HG02678 (cell line): ENCODE measurements around the gene FNIP2.

Experiments
- ATAC-seq: cut with Tn5 transposase; IDR thresholded peaks from one replicate; pipeline ENCODE4 v1.9.1; 2021; ENCODE audit warnings: mild to moderate bottlenecking, moderate library complexity; ENCODE audit not compliant: unreplicated experiment

The FNIP2 gene

DNA sequence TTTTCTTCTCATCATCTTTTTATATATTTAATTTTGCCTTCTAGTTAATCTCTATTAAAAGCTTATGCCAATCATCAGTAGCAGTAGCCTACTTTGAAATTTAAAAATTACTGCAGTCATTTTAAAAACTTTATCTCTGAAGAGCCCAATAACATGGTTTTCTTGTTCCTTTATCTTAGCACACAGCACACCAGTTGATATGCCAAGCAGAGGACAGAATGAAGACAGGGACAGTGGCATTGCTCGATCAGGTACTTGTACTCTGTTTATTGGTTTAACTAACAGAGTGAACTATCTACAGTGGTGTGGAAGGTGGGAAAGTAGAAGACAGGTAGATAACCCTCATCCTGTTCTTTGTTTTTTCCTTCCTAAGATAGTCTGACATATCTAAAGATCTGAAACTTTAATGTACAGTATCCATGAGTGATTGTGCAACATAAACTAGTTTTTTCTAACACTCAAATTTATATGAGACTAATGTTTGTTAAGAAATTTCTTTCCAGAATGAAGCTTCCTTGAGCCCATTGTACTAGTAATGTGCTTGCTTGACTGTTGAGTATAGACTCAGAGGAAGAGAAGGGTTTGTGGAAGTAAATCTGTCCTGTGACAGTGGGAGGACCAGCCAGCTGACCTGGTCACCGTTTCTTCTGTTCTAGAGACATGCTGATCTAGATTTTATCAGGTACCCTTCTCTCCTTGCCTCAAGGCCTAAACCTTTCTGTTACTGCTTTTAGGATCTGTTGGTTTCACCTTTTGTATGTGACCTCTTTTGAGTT is 66.6 kb downstream of the FNIP2 start:
- ATAC-seq = no peak

DNA sequence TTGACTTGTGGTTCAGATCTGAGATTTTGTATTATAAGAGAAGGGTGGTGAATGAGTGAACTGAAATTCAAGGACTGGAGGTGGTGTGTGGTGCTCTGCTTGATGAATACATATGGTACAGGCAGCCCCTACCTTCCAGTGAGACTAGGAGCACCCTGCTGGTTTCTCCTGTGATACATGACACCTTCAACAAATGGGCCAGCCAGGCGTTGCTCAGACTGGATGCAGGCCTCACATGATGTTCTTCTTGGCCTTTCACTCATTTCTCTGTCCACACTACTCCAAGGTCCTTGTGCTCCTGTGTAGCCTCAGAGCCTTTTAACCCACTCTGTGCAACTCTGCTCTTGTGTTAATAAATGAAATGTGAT is 67.2 kb downstream of the FNIP2 start:
- ATAC-seq = no peak

DNA sequence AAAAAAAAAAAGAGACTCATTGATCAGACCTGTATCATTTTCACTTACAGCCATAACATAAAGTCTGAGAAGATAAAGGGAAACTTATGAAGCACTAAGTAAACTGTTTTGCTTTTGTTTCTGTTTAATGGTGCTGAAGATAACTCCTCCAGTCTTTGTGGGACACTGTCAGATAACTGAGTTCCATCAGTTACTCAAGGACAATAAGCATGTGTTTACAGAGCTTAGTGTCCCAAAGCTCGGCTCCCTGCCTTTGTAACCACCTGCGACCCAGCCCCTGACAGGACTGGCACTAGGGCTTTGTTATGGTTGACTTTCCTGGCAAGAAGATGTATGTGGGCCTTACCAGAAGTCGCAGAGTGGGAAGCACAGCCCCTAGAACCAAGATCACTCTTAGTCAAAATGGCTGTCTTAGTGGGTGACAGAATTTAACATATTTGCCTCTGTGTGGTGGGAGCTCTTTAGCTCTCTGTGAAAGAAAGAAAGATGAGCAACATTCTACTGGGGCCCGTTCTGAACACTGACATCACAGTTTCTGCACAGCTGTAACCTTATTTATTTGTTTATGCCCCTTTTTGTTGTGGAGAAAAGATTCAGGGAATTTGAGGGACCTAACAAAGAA is 68.1 kb downstream of the FNIP2 start:
- no peak for ATAC-seq

DNA sequence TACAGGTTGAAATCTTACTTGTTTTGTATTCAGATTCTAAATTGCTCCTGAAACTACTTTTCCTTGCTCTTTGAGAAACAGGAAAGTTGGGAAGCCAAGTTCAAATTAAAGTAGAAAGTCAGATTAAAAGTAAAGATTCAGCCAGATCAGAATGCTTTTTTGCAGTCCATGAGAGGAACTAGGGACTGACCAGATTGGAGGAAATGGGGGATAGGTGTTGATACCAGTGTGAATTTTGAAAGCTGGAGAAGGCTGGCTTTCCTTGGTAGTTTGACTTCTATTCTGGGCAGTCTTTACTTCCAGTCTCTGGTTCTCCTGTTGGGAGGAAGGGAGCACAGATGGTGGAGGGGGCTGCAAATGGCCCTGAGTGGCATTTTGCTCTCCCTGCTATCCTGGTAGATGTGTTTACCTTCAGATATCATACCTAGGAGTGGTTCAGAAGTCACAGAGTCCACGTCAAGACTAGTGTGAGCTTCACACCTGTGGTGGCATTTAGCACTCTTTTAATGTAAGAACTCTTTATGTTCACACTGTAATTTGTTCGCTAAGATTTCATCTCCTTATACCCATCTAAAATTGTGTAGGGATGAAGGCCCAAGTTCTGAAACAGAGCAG is 68.8 kb downstream of the FNIP2 start:
- ATAC-seq = no peak

DNA sequence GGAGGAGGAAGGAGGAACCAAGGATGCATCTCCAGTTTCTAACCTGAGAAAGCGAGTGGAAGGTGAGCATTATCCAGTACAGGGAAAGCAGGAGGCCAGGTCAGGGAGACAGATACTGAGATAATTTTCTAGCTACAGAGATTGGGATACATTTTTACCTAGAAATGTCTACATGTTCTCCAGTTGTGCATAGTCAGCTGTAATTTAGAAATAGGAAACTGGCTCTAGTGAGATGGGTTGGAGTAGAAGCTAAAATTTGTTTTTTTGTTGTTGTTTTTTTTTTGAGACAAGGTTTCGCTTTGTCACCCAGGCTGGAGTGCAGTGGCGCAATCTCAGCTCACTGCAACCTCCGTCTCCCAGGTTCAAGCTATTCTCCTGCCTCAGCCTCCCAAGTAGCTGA is 71.3 kb downstream of the FNIP2 start:
- ATAC-seq = no peak

DNA sequence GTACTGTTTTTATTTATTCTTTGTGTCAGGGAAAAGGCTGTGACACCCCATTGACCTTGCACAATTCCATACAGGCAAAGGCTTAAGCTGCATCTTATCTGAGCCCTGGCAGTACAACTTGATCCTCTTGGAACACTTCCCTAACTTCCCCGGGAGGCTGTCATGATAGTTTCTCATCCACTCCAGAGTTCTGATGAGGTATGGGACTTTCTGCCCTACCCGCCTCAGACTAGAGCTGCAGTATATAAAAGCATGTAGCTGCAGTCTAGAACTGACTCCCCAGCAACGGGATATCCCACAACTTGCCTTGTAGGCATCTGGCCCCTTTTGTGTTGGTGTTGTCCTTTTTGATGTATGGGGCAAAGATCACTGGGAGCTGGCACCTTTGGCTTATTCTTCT is 72.7 kb downstream of the FNIP2 start:
- no peak for ATAC-seq

DNA sequence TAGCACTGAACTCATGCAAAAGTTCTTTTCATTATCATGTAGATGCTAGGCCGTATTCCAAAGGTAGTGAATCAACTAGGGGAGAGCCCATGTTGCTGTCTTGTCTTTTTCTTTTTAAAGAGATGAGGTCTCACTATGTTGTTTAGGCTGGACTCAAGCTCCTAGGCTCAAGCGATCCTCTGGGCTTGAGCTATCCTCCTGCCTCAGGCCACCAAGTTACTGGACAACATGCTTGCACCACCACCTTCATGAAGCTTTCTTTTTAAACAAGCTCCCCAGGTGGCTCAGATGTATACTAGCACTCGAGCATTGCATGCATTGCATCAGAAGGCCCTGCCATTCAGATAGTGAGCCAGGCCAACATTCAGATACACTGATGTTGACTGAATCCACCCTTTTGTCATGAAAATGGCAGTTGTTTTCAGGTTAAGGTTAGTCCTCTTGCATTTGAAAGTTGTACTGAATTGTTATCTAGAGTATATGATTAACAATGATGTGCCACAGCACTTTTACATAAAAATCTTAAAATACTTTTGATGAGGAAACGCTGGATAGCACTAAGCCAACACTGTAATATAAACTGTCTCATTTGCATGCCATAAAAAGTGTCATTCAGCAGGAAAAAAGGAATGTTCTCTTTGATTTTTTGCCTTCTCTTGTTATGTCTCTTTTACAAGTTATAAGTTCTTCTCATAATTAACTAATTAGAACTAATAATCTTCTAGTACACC is 76.7 kb downstream of the FNIP2 start:
- no peak for ATAC-seq

DNA sequence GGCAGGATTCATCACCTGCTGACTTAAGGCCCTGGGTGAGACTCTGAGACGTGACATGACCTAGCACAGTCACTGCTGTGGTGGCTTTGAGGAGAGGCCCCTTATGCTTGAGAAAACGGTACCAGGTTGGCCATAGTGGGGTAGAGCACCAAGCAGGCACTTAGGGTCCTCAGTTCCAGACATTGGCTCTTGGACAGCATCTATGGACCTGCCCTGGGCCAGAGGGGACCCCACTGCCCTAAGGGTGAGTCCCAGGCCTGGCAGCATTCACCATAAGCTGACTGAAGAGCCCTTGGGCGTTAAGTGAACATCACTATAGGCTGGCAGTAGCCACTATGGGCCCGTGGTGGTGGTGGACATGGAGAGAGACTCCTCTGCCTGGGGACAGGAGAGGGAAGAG is 78.7 kb downstream of the FNIP2 start:
- no peak for ATAC-seq

DNA sequence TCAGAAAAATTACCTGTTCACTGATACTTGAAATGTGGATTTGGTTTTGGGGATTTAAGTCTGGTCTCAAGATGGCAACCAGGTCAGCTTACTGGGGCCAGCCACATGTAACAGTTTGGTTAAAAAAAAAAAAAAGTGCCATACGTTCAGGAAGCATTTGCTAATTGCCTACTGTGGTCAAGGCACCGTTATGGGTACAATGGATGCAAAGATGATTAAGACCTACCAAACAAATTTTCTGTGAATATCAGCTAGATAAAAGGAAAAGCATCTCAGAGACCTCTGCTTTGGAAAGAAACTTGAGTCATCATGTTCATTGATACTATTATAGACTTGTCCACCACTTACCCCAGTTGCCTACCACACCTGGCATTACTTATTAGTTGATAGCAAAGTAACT is 80.9 kb downstream of the FNIP2 start:
- ATAC-seq = no peak

DNA sequence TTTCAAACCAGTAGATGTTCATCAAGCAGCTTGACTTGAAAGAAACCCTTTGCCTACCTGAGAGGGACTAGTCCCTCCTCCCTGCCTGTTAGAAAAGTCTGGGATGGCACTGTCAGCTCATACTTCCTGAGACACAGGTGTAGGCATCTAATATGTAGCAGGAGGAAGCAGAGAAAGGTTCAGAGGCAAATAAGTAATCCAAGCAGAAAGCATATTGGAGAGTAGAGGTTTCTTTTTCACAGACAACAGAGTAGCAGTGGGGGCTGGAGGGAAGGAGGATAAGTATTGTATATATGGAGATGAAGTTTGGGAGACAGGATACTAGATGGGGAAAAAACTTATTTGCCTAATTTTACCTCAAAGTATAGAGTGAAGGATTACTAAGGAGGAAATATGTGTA is 81.5 kb downstream of the FNIP2 start:
- ATAC-seq = no peak

DNA sequence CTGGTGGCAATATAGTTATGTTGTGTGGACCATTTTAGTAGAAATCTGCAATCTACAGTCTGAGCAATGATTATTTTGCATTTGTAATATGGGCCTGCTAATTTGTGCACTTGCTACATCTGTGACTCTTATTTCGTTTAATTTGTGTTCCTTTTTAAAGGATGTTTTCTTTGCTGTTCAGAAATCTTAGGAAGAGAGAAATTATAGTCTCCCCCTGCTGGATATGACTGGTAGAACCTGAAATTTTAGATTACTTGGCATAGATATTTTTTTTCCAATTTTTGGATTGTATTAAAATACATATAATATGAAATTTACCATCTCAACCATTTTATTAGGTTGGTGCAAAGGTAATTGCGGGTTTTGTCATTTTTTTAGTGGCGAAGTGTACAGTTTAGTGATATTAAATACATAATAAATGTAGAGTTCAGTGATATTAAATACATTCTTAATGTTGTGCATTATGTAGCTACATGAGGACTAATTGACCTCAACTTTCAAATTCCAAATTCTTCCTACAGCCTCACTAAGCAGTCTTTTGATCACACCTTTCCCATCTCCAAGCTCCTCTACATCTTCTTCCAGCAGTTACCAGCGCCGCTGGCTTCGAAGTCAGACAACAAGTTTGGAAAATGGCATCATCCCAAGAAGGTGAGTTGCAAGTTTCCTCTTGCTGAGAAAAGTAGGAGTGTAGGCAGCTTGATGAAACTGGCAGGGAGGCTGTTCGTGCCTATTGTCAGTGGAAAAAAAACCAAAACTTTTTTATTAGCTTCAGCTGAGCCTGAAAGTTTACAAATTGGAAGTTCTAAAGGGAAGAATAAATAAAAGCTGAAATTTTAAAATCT is 82.2 kb downstream of the FNIP2 start:
- ATAC-seq = no peak

DNA sequence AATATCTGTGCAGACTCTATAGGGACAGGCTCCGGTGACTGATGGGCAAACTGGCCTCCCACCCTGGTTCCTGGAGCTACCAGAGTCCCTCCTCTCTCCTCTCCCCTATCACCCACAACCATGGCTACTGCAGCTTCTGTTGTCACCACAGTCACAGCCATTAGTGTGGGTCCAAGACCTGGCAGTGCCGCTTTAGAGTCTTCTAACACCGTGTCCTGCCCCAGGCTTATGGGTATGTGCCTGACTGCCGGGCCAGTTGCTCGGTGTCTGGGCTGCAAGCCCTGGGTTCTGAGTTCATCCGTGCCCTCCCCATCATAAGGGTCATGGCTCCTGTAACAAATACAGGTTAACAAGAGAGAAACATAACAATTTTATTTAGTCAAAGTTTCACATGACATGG is 85.4 kb downstream of the FNIP2 start:
- ATAC-seq = no peak

DNA sequence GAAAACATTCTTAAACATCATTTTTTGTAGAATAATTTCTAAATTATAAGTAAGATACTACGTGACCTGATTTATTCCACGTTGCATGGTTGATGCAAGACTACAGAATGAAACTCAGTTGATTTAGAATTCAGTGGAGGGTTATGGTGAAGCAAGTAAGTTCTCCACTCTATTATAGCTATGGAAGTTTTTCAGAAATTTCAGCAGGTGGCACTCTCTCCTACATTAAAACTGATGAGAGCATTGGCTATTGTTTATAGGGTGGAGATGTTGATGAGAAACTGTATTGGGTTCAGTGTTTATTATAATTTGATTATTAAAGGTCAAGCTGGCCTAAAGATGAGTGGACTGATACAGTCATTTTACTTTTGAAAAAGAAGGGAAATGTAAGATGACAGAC is 88.0 kb downstream of the FNIP2 start:
- peak; percentile 57 for ATAC-seq

DNA sequence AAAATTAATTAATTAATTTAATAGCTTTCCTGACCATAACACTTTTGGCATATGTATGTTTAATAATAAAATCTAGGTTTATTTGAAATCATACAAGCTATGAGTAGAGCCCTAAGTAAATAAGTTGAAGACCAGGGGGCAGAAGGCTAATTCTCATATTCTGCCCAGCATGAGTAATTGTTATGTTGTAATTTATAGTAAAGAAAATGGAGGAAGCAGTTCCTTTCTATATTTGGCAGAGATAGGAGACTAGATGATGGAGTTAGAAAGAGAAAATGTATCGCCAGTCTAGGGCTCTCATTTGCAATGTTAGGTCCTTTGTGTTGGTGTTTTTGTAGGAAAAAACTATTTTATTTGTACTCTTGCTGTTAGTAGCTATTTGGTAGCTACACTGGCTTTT is 89.1 kb downstream of the FNIP2 start:
- ATAC-seq = no peak

DNA sequence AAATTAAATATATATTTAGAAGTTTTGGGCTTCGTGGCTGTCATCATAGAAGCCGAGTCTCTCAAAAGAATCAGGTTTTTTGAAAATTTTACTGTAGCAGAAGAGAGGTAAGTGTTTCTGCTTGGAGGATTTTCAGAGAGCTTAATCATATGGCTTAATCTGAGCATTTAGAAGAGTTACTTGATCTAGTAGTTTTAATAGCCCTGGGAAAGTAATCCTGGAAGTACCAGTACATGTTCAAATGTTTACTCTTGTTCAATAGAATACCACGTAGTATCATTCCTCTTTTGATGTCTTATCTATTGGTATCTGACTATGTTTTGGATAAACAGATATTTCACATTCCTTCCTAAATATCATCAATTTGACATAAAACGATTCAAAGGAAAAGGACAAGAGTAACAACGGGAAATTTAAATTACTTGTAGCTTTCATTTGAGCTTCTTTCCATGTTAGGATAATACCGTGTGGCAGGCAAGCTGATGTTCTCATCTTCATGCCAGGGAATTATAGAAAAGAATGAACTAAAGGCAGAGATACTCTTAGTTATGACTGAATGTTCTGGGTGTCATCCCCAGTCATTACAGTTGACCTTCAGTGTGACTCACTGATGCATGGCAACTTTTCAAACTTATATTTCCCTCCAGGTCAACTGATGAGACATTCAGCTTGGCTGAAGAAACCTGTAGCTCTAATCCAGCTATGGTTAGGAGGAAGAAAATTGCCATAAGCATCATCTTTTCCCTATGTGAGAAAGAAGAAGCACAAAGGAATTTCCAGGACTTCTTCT is 89.8 kb downstream of the FNIP2 start:
- ATAC-seq = no peak

DNA sequence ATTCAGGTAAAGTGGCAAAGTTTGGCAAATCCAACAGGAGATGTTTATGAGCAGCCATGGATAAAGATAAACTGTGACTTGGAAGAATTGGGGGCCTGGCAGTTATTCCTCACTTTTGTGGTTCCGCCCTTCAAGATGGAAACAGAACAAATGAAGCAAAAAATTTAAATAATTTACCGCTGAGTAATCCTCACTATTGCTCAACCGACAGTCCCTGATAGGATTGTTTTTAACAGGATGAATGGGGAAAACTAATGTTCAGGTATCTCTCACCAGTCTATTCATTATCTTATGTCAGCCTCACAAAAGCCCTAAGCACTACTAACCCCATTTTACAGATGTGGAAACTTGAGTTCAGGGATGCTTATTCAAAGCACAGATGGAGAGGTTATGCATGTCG is 90.8 kb downstream of the FNIP2 start:
- ATAC-seq = no peak

DNA sequence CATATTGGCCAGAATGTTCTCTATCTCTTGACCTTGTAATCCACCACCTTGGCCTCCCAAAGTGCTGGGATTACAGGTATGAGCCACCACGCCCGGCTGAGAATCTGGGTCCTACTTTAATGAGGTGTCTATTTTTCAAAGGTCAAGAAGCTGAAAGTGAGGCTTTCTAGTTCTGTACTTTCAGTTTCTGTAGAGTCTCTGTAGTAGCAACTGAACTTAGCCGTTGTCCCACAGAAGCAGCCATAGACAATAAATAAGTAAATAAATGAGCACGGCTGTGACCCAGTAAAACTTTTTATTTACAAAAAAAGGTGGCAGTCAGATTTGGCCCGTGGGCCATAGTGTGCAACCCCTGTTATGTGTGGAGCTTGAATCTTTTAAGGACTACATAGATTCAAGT is 92.0 kb downstream of the FNIP2 start:
- peak; percentile 88 for ATAC-seq

DNA sequence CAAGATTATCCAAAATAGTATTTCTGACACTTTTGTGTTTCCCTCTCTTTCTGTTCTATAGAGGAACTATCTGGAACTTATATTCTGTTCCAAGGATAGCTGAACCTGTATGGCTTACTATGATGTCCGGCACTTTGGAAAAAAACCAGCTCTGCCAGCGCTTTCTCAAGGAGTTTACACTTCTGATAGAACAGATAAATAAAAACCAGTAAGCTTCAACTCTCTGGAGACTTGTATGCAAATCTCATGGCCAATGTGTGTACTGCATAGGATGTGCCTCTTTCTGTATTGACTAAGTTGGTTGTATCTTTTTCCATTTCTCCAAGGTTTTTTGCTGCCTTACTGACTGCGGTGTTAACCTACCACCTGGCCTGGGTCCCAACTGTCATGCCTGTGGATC is 92.5 kb downstream of the FNIP2 start:
- ATAC-seq = peak; percentile 61

DNA sequence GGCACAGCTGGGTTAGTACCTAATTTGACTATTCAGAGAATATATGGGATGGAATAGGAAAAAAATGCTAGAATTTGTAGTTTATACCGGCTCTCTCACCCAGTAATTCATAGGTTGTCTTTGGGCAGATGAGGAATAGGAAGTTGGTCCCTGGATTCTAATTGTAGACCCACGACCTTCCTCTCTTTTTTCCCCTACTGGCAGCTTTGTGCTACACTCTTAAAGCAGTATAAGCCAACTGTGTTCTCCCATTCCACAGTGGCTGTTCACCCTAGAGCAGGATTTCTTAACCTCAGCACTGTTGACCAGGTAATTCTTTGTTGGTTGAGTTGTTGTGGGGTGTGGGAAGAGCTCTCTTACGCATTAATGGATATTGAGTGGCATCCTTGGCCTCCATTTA is 92.9 kb downstream of the FNIP2 start:
- no peak for ATAC-seq

DNA sequence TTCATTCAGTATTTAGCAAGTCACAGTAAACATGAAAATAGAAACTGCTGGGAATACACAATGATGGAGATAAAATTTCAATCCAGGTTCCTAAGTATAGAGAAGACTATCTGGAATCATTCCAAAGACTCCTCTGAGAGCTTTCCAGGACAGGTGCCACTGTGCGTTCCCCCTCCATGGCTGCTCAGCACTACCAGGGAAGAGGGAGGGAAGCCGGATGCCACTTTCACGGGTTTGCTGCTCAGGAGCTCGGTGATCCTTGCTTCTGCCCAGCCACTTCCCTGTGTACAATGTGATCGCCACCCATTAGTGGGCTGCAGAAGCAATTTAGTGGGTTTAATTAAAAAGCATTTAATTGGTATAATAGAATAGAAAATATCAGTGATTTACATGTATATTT is 94.5 kb downstream of the FNIP2 start:
- no peak for ATAC-seq
